H1 (cell line): ENCODE data around the gene CSRP3.

Experiments
- POLR2A ChIP-seq, 2 experiments: IDR thresholded peaks; 1 replicate in 1 of 2; 2 replicates in 1 of 2; pipeline ENCODE4 v1.6.1; 2011; ENCODE audit warnings: low read depth in 2 of 2, low read length in 2 of 2, mild to moderate bottlenecking in 2 of 2; ENCODE audit errors: control extremely low read depth in 1 of 2
- SAP30 ChIP-seq: fragments of 300-600 bp; sonication (generic); IDR thresholded peaks from 2 replicates; pipeline ENCODE4 v1.7.1; 2012; ENCODE audit warnings: low read length, moderate library complexity, mild to moderate bottlenecking, inconsistent platforms; ENCODE audit not compliant: insufficient read depth, insufficient replicate concordance
- SUZ12 ChIP-seq: fragments of 200-600 bp; sonication (generic); IDR thresholded peaks from 2 replicates; pipeline ENCODE4 v1.6.1; 2012; ENCODE audit warnings: mild to moderate bottlenecking, inconsistent platforms, low read length, moderate library complexity, mixed read lengths
- TAF1 ChIP-seq: IDR thresholded peaks from 2 replicates; pipeline ENCODE4 v1.6.1; 2011; ENCODE audit warnings: mild to moderate bottlenecking, low read depth, low read length
- TEAD4 ChIP-seq: IDR thresholded peaks from 2 replicates; pipeline ENCODE4 v1.6.1; 2012; ENCODE audit warnings: low read depth, low read length, inconsistent platforms, mixed read lengths
- TF ChIP-seq, protein P1 (sequence below), 3 experiments: IDR thresholded peaks; 1 replicate in 2 of 3; 2 replicates in 1 of 3; pipeline versions ENCODE4 v1.5.1 to v1.6.1; 2011; ENCODE audit warnings: low read length in 3 of 3, mild to moderate bottlenecking in 3 of 3, inconsistent platforms in 2 of 3, low read depth in 1 of 3, moderate library complexity in 1 of 3; ENCODE audit not compliant: insufficient read depth in 1 of 3; ENCODE audit errors: control extremely low read depth in 1 of 3

DNA sequence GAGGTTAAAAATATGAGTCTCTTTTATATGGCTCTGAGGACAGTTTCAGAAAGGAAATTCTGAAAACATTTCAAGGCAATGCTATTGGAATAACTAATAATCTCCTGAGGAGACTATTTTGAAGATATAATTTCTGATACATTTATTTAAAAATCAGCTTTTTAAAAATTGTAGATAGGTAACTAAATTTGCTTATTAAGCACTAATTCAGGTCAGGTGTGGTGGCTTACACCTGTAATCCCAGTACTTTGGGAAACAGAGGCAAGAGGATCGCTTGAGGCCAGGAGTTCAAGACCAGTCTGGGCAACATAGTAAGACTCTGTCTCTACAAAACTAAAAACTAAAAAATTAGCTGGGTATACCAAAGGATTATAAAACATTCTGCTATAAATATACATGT lies 67.8 kb downstream of the CSRP3 start:
- TF ChIP-seq SUZ12 (no peak), TAF1 (no peak), TEAD4 (no peak), SAP30 (no peak), POLR2A (IDR thresholded peaks at IDR 0.05; ENCODE audit: control extremely low read depth in 1 of 2, low read depth in 2 of 2, low read length in 2 of 2) (no peak)
- TF ChIP-seq, protein P1, sequence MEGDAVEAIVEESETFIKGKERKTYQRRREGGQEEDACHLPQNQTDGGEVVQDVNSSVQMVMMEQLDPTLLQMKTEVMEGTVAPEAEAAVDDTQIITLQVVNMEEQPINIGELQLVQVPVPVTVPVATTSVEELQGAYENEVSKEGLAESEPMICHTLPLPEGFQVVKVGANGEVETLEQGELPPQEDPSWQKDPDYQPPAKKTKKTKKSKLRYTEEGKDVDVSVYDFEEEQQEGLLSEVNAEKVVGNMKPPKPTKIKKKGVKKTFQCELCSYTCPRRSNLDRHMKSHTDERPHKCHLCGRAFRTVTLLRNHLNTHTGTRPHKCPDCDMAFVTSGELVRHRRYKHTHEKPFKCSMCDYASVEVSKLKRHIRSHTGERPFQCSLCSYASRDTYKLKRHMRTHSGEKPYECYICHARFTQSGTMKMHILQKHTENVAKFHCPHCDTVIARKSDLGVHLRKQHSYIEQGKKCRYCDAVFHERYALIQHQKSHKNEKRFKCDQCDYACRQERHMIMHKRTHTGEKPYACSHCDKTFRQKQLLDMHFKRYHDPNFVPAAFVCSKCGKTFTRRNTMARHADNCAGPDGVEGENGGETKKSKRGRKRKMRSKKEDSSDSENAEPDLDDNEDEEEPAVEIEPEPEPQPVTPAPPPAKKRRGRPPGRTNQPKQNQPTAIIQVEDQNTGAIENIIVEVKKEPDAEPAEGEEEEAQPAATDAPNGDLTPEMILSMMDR (IDR thresholded peaks at IDR 0.05; ENCODE audit: control extremely low read depth in 1 of 3, insufficient read depth in 1 of 3, low read depth in 1 of 3, low read length in 3 of 3): no peak
